Astrocyte of the cerebellum (primary cell): ENCODE measurements around the gene RNASE8.

Source experiments
- DNase-seq: peaks from one replicate; pipeline ENCODE4 v3.0.0-alpha.2; 2011; ENCODE audit warnings: low read depth
- H3K4me3 ChIP-seq: 2 replicates; pipeline ENCODE4 v1.5.1; 2011; ENCODE audit warnings: mild to moderate bottlenecking, low read depth, low read length, moderate library complexity
- in situ Hi-C: cut with HindIII; loops from 2 replicates; pipeline ENCODE4 v1.10.0; 2017; ENCODE audit warnings: low sequenced_read_pairs
- TF ChIP-seq, protein P1 (sequence below): IDR thresholded peaks from 2 replicates; pipeline ENCODE4 v1.5.1; 2012; ENCODE audit warnings: low read length, low read depth, moderate library complexity, mild to moderate bottlenecking; ENCODE audit errors: missing control alignments

Gene RNASE8

DNA sequence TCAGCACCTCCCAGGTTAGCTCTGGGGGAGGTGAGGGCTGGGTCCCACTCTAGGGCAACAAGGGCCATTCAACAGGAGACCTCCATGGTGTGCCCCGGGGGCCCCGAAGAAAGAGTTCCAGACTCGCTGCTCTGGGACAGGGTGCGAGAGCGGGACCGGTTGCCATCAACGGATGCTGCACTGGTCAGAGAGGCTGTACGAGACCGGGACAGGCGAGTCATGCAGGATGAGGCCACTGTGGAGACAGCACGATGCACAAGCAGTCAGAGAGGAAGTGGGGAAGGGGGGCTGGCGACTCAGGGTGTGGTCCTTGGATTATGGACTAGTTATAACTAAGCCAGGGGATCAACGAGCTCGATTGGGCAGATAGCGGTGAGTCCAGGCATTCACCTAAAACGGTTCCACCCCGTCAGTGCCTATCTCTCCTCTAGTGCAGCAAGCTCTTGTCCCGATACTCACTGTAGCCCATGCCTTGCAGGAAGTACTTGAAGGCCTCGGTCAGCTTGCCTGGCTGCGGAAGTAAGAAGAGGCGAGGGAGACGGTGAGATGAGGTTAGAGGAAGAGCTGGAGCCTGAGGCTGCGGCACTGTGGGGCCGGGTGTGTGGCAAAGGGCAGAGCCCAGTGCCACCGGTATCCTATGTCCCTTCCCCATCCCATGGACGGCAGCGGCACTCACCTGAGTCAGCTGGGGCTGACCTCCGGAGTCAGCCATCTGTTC is 39.9 kb upstream of the RNASE8 start:
- DNase-seq: no peak
- H3K4me3 ChIP-seq: no peak overlapping the region
- in situ Hi-C loops: no loop called here
- TF ChIP-seq, protein P1, sequence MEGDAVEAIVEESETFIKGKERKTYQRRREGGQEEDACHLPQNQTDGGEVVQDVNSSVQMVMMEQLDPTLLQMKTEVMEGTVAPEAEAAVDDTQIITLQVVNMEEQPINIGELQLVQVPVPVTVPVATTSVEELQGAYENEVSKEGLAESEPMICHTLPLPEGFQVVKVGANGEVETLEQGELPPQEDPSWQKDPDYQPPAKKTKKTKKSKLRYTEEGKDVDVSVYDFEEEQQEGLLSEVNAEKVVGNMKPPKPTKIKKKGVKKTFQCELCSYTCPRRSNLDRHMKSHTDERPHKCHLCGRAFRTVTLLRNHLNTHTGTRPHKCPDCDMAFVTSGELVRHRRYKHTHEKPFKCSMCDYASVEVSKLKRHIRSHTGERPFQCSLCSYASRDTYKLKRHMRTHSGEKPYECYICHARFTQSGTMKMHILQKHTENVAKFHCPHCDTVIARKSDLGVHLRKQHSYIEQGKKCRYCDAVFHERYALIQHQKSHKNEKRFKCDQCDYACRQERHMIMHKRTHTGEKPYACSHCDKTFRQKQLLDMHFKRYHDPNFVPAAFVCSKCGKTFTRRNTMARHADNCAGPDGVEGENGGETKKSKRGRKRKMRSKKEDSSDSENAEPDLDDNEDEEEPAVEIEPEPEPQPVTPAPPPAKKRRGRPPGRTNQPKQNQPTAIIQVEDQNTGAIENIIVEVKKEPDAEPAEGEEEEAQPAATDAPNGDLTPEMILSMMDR: no peak

DNA sequence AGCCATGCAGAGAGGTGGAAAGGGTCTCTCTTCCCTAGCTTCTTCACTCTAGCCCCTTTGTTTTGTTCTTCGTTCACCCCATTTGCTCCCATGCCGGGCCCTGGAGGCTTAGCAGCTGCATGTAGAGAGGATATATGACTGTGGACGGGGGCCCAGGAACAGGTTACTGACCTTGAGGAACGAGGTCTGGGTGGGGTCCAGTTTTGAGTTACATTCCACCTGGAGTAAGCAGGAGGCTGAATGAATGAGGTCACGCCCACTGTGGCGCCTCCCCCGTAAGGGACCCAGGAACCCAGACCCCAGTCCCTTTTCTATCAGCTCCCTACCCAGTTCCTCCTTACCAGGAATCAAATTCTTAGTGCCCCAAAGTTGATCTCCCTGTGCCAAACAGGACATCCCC is 39.3 kb upstream of the RNASE8 start:
- in situ Hi-C loops: no loop called here
- H3K4me3 ChIP-seq: no peak overlapping the region
- DNase-seq: no peak
- TF ChIP-seq, protein P1: no peak

- in situ Hi-C loops: no loop called here
These were observed 38.8 kb upstream of the RNASE8 start for GRCh38 chr14:21018781-21019180.

GRCh38 chr14:21019366-21019765 is 38.3 kb upstream of the RNASE8 start:
- TF ChIP-seq, protein P1: no peak
- in situ Hi-C loops: no loop called here
- no peak for DNase-seq
- no peak overlapping the region for H3K4me3 ChIP-seq

More at GRCh38 chr14:21018781-21019180, 38.8 kb upstream of the RNASE8 start:
- DNase-seq: no peak
- TF ChIP-seq, protein P1: no peak
- no peak overlapping the region for H3K4me3 ChIP-seq

DNA sequence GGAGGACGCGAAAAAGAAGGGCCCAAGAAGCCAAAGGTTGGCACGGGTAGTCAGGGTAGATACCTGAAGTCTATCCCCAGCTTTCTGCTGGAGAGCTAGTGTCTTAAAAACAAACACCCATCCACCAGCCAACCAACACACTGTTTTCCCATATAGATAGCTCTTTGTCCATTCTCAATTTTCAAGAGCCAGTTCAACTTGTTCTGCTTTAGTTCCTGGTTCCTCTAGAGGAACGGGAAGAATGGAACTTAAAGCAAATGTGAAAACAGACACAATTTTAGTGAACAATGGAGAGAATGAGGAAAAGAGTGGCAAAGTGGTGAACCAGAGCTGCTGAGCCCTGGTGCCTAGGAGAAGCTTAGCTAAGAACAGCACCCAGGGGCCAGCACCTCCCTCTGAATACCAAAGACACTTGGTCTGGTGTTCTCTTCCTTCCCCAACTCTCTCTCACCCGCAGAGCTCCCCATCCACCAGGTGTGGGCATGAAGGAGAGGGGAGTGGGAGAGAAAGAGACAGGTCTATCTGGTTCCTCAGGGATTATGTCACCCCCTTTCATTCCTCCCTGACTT is 36.6 kb upstream of the RNASE8 start:
- DNase-seq: no peak
- no peak overlapping the region for H3K4me3 ChIP-seq
- in situ Hi-C loops: no loop called here
- TF ChIP-seq, protein P1: no peak

GRCh38 chr14:21022686-21023085 is 34.9 kb upstream of the RNASE8 start:
- in situ Hi-C loops: no loop called here
- H3K4me3 ChIP-seq: no peak overlapping the region
- TF ChIP-seq, protein P1: no peak
- DNase-seq: no peak
